Activated CD8-positive, alpha-beta T cell treated with anti-CD3 and anti-CD28 coated beads for 36 hours (primary cell): ENCODE results near the gene TUBA4B. TPM values are rescaled to one million over a fixed set of nuclear protein-coding genes. Genes with fewer than 3 reads are reported as not detected.

ENCODE experiments used
- ATAC-seq: fragments of 200-7000 bp; cut with Tn5 transposase; one replicate; pipeline ENCODE4 v1.10.0; 2021; ENCODE audit warnings: mild to moderate bottlenecking, moderate library complexity
- CTCF ChIA-PET: fragments of 350-600 bp; sonication (Branson Sonifier 250); formaldehyde crosslinking; loops from one replicate; lab custom pipeline; 2021; ENCODE audit warnings: antibody characterized with exemption; lab: Charles Lee
- POLR2A ChIA-PET: fragments of 350-600 bp; sonication (Branson Sonifier 250); formaldehyde crosslinking; loops from one replicate; lab custom pipeline; 2021; ENCODE audit warnings: antibody characterized with exemption; lab: Charles Lee
- DNase-seq: peaks from one replicate; pipeline ENCODE4 v3.0.0-alpha.2; 2020
- H3K27ac Mint-ChIP-seq: one replicate; pipeline ENCODE4 v1.8.0; 2021; ENCODE audit warnings: mild to moderate bottlenecking, mixed read lengths
- H3K27me3 Mint-ChIP-seq: one replicate; pipeline ENCODE4 v1.8.0; 2021; ENCODE audit warnings: mixed read lengths
- H3K36me3 Mint-ChIP-seq: one replicate; pipeline ENCODE4 v1.8.0; 2021; ENCODE audit warnings: low read depth, mixed read lengths
- H3K4me1 Mint-ChIP-seq: one replicate; pipeline ENCODE4 v1.8.0; 2021; ENCODE audit warnings: low read depth, mixed read lengths
- H3K4me3 Mint-ChIP-seq: one replicate; pipeline ENCODE4 v1.8.0; 2021; ENCODE audit warnings: mild to moderate bottlenecking, moderate library complexity, mixed read lengths
- H3K9me3 Mint-ChIP-seq: one replicate; pipeline ENCODE4 v1.8.0; 2021; ENCODE audit warnings: mixed read lengths
- intact Hi-C: fragments of 100-400 bp; cut with micrococcal nuclease; formaldehyde crosslinking; loops from one replicate; pipeline ENCODE4 v1.10.0; 2022
- total RNA-seq, 2 experiments: library from RNA; stranded (reverse); gene quantifications; one replicate each; pipeline ENCODE4 v1.2.3, GENCODE V29; 2021
- TF ChIP-seq, protein P1 (sequence below): fragments of 200-600 bp; IDR thresholded peaks from one replicate; pipeline ENCODE4 v1.8.0; 2022; ENCODE audit warnings: antibody characterized with exemption, mild to moderate bottlenecking

The TUBA4B gene
- total RNA-seq, 2 experiments from 2014 or later: not detected

DNA sequence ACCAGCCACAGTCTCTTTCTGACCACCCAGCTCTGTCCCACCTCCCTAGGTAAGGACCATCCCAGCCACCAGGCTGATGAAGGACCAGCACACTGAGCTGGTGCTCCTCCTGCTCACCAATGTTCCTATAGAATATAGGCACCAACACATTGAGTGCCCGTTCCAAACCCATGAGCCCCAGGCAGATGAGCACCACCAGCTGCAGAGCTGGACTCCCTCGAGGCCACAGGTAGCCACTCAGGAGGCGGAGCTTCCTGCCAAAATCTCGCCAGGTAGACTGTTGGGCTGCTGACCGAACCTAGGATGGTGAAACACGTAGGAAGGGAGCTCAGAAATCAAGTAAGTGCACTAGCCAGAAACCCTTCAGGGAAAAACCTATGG lies 36.5 kb upstream of the TUBA4B start:
- Mint-ChIP-seq H3K36me3 (peaks cover 54% of the 10 kb centered on the region), H3K9me3 (no peaks in the 10 kb centered on the region), H3K4me1 (peaks cover 28% of the 10 kb centered on the region), H3K27ac (no peak overlapping the region), H3K27me3 (no peaks in the 10 kb centered on the region), H3K4me3 (peak overlapping the region; percentile 45)
- CTCF ChIA-PET: interaction anchor here (0.9 to 2.7 kb wide), 8 partner anchors 34 to 159 kb away, joined by 3 to 10 read pairs (median 3); partner anchors contain the start of genes NHEJ1 and TUBA4A
- ATAC-seq: no peak
- DNase-seq: no peak
- intact Hi-C loops: no loop called here
- POLR2A ChIA-PET: interaction anchor here (1.2 to 4.6 kb wide), 6 partner anchors 9 to 66 kb away, joined by 3 to 31 read pairs (median 8); partner anchors contain the start of gene ZFAND2B
- TF ChIP-seq, protein P1, sequence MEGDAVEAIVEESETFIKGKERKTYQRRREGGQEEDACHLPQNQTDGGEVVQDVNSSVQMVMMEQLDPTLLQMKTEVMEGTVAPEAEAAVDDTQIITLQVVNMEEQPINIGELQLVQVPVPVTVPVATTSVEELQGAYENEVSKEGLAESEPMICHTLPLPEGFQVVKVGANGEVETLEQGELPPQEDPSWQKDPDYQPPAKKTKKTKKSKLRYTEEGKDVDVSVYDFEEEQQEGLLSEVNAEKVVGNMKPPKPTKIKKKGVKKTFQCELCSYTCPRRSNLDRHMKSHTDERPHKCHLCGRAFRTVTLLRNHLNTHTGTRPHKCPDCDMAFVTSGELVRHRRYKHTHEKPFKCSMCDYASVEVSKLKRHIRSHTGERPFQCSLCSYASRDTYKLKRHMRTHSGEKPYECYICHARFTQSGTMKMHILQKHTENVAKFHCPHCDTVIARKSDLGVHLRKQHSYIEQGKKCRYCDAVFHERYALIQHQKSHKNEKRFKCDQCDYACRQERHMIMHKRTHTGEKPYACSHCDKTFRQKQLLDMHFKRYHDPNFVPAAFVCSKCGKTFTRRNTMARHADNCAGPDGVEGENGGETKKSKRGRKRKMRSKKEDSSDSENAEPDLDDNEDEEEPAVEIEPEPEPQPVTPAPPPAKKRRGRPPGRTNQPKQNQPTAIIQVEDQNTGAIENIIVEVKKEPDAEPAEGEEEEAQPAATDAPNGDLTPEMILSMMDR: no peak

DNA sequence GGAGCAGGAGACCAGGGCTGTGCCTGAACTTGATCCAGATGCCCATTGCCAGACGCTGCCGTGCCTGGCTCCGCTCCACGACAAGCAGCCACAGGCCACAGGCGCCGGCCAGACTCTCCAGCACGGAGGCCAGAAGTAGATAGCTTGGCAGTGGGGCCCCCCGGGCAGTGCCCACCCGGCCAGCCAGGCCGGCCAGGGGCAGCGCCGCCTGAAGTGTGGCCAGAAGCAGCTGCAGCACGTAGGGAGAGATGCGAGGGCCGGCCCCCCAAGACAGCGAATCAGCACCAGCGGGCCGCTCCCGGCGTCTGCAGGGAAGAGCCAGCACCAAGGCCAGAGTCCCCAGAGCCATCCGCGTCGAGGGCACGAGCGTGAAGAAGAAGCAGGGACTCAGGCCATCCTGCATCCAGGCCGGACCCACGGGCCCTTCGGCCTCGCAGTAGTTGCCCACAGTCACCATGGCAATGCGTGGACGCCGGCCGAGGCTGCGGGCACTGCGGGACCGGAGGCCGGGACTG lies 34.8 kb upstream of the TUBA4B start:
- POLR2A ChIA-PET: interaction anchor here (0.7 to 4.6 kb wide), 17 partner anchors 11 to 169 kb away, joined by 3 to 60 read pairs (median 6); partner anchors contain the start of genes ANKZF1, ATG9A, CNPPD1 and DNAJB2
- Mint-ChIP-seq H3K27ac (peak overlapping the region; percentile 77), H3K9me3 (no peaks in the 10 kb centered on the region), H3K27me3 (no peaks in the 10 kb centered on the region), H3K4me1 (peaks cover 25% of the 10 kb centered on the region), H3K36me3 (peaks cover 51% of the 10 kb centered on the region), H3K4me3 (peak overlapping the region; percentile 88)
- peak; percentile 42 for ATAC-seq
- DNase-seq: peak; percentile 19
- CTCF ChIA-PET: interaction anchor here (1.0 to 2.8 kb wide), 8 partner anchors 12 to 77 kb away, joined by 3 to 19 read pairs (median 6); partner anchors contain the start of genes ANKZF1, ATG9A and ZFAND2B
- intact Hi-C loops: no loop called here
- TF ChIP-seq, protein P1: no peak

DNA sequence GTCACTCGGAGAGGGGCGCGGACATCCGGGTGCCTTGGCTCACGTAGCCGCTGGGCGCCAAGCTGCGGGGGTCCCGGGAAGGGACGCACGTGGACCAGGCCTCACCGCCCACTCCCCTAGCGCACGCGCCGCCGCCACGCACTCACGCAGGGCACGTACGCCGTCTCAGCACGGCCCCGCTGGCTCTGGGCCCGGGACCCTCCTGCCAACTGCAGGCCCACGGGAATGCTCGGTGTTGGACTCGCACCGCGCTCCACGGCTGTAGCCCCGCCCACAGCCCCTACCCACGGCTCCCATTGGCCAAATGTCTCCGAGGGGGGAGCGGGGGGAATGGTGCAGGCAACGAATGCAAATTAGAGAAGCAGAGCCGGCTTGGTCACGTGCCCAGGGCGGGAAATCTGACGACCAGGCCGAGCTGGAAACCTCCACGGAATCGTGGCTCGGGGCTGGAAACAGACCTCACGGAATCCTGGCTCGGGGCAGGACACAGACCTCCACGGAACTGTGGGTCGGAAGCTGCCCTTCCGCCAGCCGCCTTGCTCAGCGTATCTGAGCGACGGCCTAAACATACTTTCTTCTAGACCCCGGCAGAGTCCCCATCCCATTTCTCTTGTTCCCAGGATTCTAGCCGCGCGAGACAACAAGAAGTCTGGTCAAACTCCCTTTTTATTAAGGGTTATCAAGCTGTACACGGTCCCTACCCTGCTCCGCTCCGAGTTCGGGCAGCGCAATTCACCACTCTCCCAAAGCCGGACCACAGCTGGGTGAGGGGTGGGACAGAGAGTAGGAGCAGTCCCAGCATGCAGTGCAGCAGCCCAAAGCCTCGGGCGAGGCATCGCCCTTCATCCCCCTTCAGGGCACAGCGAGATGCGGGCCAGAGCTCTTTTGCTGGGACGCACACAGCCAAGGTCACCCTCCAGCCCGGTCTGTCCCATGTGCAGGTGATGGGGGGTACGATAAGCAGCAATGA lies 34.0 kb upstream of the TUBA4B start, which contains the start of gene ABCB6:
Gene ABCB6 (minus strand): TSS at position 227 of the 970 bp plus-strand sequence. CDS start 285 bp downstream, outside the sequence.
- Mint-ChIP-seq H3K36me3 (peaks cover 53% of the 10 kb centered on the region), H3K9me3 (no peaks in the 10 kb centered on the region), H3K4me3 (peak within 1 kb of the TSS; percentile 88), H3K27ac (peak within 1 kb of the TSS; percentile 77), H3K27me3 (no peaks in the 10 kb centered on the region), H3K4me1 (peaks cover 25% of the 10 kb centered on the region)
- peak; percentile 92 for ATAC-seq
- CTCF ChIA-PET: interaction anchor here (0.5 to 2.8 kb wide), 12 partner anchors 8 to 239 kb away, joined by 3 to 19 read pairs (median 4); partner anchors contain the start of genes ANKZF1, ATG9A and ZFAND2B
- TF ChIP-seq, protein P1: no peak
- peak; percentile 95 for DNase-seq
- POLR2A ChIA-PET: interaction anchor here (0.7 to 4.6 kb wide), 23 partner anchors 10 to 168 kb away, joined by 3 to 60 read pairs (median 5); partner anchors contain the start of genes ANKZF1, ATG9A, CNPPD1 and DNAJB2
- intact Hi-C loops: no loop called here

DNA sequence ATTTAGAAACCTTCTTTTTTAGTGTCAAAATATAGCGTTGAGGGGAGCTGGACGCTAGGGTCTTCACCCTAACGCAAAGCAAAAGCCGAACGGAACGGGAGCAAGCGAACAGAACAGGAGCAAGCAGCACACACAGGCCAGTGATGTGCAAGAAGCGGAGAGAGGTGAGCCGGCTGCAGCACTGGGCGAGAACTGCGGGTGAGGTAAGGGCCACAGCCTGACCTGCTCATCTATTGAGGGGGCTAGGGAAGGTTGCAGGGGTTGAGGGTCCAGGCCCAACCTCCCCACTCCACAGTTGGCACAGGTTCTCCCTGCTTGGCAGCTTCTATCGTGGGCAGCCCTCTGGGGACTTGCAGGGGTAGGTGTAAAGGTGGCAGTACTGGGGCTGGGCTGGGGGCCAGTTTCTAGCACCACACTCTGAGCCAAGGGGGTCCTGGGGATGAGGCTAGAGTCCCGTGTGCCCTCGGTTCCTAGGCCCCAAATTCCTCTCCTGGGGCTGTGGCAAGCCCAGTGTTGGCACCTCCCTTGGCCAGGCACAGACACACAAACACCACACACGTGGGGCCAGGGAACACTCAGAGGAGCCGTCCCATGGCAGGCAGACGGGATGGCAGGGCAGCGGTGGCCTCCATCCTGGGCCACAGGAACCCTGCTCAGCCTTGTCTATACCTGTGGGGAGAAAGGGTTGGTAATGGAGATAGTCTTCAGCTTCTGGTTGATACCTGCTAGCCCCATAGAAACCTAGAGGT lies 33.1 kb upstream of the TUBA4B start:
- POLR2A ChIA-PET: interaction anchor here (0.6 to 4.6 kb wide), 15 partner anchors 9 to 576 kb away, joined by 3 to 60 read pairs (median 5); partner anchors contain the start of genes ANKZF1, ATG9A, DNAJB2 and GLB1L
- H3K36me3 Mint-ChIP-seq: peaks cover 57% of the 10 kb centered on the region
- CTCF ChIA-PET: interaction anchor here (1.2 to 2.8 kb wide), 6 partner anchors 10 to 224 kb away, joined by 4 to 19 read pairs (median 6); partner anchors contain the start of genes ANKZF1 and ATG9A

More for the DNA sequence above, 33.1 kb upstream of the TUBA4B start:
- Mint-ChIP-seq H3K4me1 (peaks cover 25% of the 10 kb centered on the region), H3K4me3 (no peak overlapping the region), H3K9me3 (no peaks in the 10 kb centered on the region), H3K27me3 (no peaks in the 10 kb centered on the region), H3K27ac (peak overlapping the region; percentile 11)
- DNase-seq (no peak), ATAC-seq (no peak)
- TF ChIP-seq, protein P1: no peak
- intact Hi-C loops: no loop called here
